NCI-H1105 treated with DMSO at 0.1 percent for 48 hours (cell line): ENCODE data around the gene SLC25A28.

Source experiments
- DNase-seq: peaks from one replicate; lab custom pipeline; 2025; lab: John Stamatoyannopoulos, UW

Gene SLC25A28

GRCh38 chr10:99619851-99620710, at the start of gene SLC25A28:
SLC25A28 (minus strand) TSS chr10:99620439; CDS start chr10:99620335, 104 bp downstream.
- peak; percentile 98 for DNase-seq

- no peak for DNase-seq
These were observed 47.0 kb upstream of the SLC25A28 start for GRCh38 chr10:99667108-99667751.

GRCh38 chr10:99665304-99665703, 45.1 kb upstream of the SLC25A28 start:
- no peak for DNase-seq

GRCh38 chr10:99661377-99661763, 41.1 kb upstream of the SLC25A28 start:
- no peak for DNase-seq

GRCh38 chr10:99660662-99661376, 40.6 kb upstream of the SLC25A28 start:
- no peak for DNase-seq

GRCh38 chr10:99659868-99660366, 39.7 kb upstream of the SLC25A28 start:
- no peak for DNase-seq

- peak; percentile 90 for DNase-seq
These were observed 39.0 kb upstream of the SLC25A28 start, which contains the start of gene ENTPD7 for GRCh38 chr10:99659031-99659867. ENTPD7 (plus strand) TSS chr10:99659509; CDS start chr10:99659957, 448 bp downstream.

GRCh38 chr10:99658622-99659030, 38.4 kb upstream of the SLC25A28 start:
- DNase-seq, result peak; percentile 13

GRCh38 chr10:99656199-99657064, 36.2 kb upstream of the SLC25A28 start:
- DNase-seq, result no peak

- no peak for DNase-seq
These were observed 34.3 kb upstream of the SLC25A28 start for GRCh38 chr10:99654390-99655175.

GRCh38 chr10:99652800-99653390, 32.7 kb upstream of the SLC25A28 start:
- no peak for DNase-seq

- DNase-seq, result no peak
These were observed 28.5 kb upstream of the SLC25A28 start for GRCh38 chr10:99648717-99649116.

- no peak for DNase-seq
These were observed 27.4 kb upstream of the SLC25A28 start for GRCh38 chr10:99647601-99648151.

GRCh38 chr10:99633832-99634231, 13.6 kb upstream of the SLC25A28 start:
- no peak for DNase-seq

GRCh38 chr10:99631496-99631895, 11.3 kb upstream of the SLC25A28 start:
- DNase-seq, result no peak

GRCh38 chr10:99630991-99631390, 10.8 kb upstream of the SLC25A28 start:
- DNase-seq, result no peak

GRCh38 chr10:99630433-99630832, 10.2 kb upstream of the SLC25A28 start:
- peak; percentile 7 for DNase-seq

- DNase-seq, result no peak
These were observed 9.4 kb upstream of the SLC25A28 start for GRCh38 chr10:99629625-99629978.
